Measurements from ENCODE around the gene PTTG2.

The PTTG2 gene

GRCh38 chr4:38002451-38003071, 42.4 kb downstream of the PTTG2 start:
- Histone ChIP-seq H4K20me1 (ENCODE audit: insufficient read depth, low read length, poor library complexity, severe bottlenecking) (peaks cover 5% of the 10 kb centered on the region), H3K9ac (ENCODE audit: low read depth, low read length, poor library complexity, severe bottlenecking) (no peak overlapping the region), H3F3A (ENCODE audit: low read depth) (no peaks in the 10 kb centered on the region), H3K9me3 (ENCODE audit: insufficient read depth, low read depth, low read length) (no peaks in the 10 kb centered on the region), H3K27me3 (ENCODE audit: insufficient read depth, low read length, poor library complexity, severe bottlenecking) (no peaks in the 10 kb centered on the region), H3K4me3 (ENCODE audit: low read length, poor library complexity, severe bottlenecking) (no peak overlapping the region), H3K79me2 (ENCODE audit: insufficient read depth, low read length) (0 out of 2 replicates have a peak, but pooled peaks cover 11% of the 10 kb centered on the region), H3K9me2 (replicated peaks; ENCODE audit: low read depth, low read length) (no peaks in the 10 kb centered on the region), H3K36me3 (ENCODE audit: insufficient read depth, low read length) (no peaks in the 10 kb centered on the region), H2AFZ (ENCODE audit: low read length) (no peak overlapping the region), H3K4me2 (ENCODE audit: low read depth, low read length, poor library complexity, severe bottlenecking) (no peak overlapping the region), H3K4me1 (ENCODE audit: insufficient read depth, low read length, poor library complexity, severe bottlenecking) (peaks cover 24% of the 10 kb centered on the region)
- TF ChIP-seq CTCF (conservative IDR thresholded peaks at IDR 0.05; ENCODE audit: low read length): no peak
- TF ChIP-seq EZH2phosphoT487 (IDR thresholded peaks at IDR 0.05; ENCODE audit: borderline replicate concordance): no peak

GRCh38 chr4:38003102-38003501, 42.9 kb downstream of the PTTG2 start:
- Histone ChIP-seq H4K20me1 (ENCODE audit: insufficient read depth, low read length, poor library complexity, severe bottlenecking) (peaks cover 5% of the 10 kb centered on the region), H3K36me3 (ENCODE audit: insufficient read depth, low read length) (no peaks in the 10 kb centered on the region), H3K79me2 (ENCODE audit: insufficient read depth, low read length) (0 out of 2 replicates have a peak, but pooled peaks cover 7% of the 10 kb centered on the region), H3K4me3 (ENCODE audit: low read length, poor library complexity, severe bottlenecking) (no peak overlapping the region), H2AFZ (ENCODE audit: low read length) (no peak overlapping the region), H3K9me3 (ENCODE audit: insufficient read depth, low read depth, low read length) (no peaks in the 10 kb centered on the region), H3K9ac (ENCODE audit: low read depth, low read length, poor library complexity, severe bottlenecking) (no peak overlapping the region), H3K9me2 (replicated peaks; ENCODE audit: low read depth, low read length) (no peaks in the 10 kb centered on the region), H3K4me1 (ENCODE audit: insufficient read depth, low read length, poor library complexity, severe bottlenecking) (peaks cover 24% of the 10 kb centered on the region), H3K4me2 (ENCODE audit: low read depth, low read length, poor library complexity, severe bottlenecking) (no peak overlapping the region), H3K27me3 (ENCODE audit: insufficient read depth, low read length, poor library complexity, severe bottlenecking) (no peaks in the 10 kb centered on the region), H3F3A (ENCODE audit: low read depth) (no peaks in the 10 kb centered on the region)
- no peak for TF ChIP-seq CTCF (conservative IDR thresholded peaks at IDR 0.05; ENCODE audit: low read length)
- TF ChIP-seq EZH2phosphoT487 (IDR thresholded peaks at IDR 0.05; ENCODE audit: borderline replicate concordance): no peak

GRCh38 chr4:38003628-38004027, 43.4 kb downstream of the PTTG2 start:
- Histone ChIP-seq H3K36me3 (ENCODE audit: insufficient read depth, low read length) (no peaks in the 10 kb centered on the region), H3K27me3 (ENCODE audit: insufficient read depth, low read length, poor library complexity, severe bottlenecking) (no peaks in the 10 kb centered on the region), H2AFZ (ENCODE audit: low read length) (no peak overlapping the region), H3F3A (ENCODE audit: low read depth) (no peaks in the 10 kb centered on the region), H3K9me3 (ENCODE audit: insufficient read depth, low read depth, low read length) (no peaks in the 10 kb centered on the region), H3K9ac (ENCODE audit: low read depth, low read length, poor library complexity, severe bottlenecking) (no peak overlapping the region), H3K4me3 (ENCODE audit: low read length, poor library complexity, severe bottlenecking) (no peak overlapping the region), H3K4me2 (ENCODE audit: low read depth, low read length, poor library complexity, severe bottlenecking) (no peak overlapping the region), H3K9me2 (replicated peaks; ENCODE audit: low read depth, low read length) (no peaks in the 10 kb centered on the region), H3K4me1 (ENCODE audit: insufficient read depth, low read length, poor library complexity, severe bottlenecking) (peaks cover 24% of the 10 kb centered on the region), H4K20me1 (ENCODE audit: insufficient read depth, low read length, poor library complexity, severe bottlenecking) (peaks cover 5% of the 10 kb centered on the region), H3K79me2 (ENCODE audit: insufficient read depth, low read length) (0 out of 2 replicates have a peak, but pooled peaks cover 5% of the 10 kb centered on the region)
- TF ChIP-seq CTCF (conservative IDR thresholded peaks at IDR 0.05; ENCODE audit: low read length): no peak

Measured in Loucy (cell line).